ENCODE results near the gene UQCR11.

UQCR11 gene

GRCh38 chr19:1585243-1585580 lies 20.1 kb downstream of the UQCR11 start:
- no peak for DNase-seq

GRCh38 chr19:1584500-1585242 lies 20.6 kb downstream of the UQCR11 start:
- no peak for DNase-seq

- DNase-seq = no peak
These were observed 23.1 kb downstream of the UQCR11 start for GRCh38 chr19:1582201-1582600.

- DNase-seq = no peak
These were observed 24.3 kb downstream of the UQCR11 start for GRCh38 chr19:1580957-1581356.

- no peak for DNase-seq
These were observed 24.9 kb downstream of the UQCR11 start for GRCh38 chr19:1580382-1580781.

DNA sequence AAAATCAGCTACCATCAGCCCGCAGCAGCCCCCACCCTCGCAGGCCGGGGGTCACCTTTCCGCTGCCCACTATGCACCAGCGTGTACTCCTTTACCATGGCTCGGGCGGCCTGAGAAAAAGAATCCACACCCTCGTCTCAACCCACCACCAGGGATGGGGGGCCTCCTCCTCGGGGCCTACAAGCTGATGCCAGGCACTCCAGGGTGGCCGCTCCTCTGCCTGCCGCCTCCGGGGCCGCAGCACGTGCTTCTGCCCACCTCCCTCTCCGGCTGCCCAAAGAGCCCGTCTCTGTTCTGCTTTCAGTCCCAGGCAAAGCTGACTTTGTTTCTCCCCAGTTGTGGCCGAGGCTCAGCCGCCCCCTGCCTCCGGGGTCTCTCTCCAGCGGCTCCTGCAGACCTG lies 26.0 kb downstream of the UQCR11 start:
- no peak for DNase-seq

DNA sequence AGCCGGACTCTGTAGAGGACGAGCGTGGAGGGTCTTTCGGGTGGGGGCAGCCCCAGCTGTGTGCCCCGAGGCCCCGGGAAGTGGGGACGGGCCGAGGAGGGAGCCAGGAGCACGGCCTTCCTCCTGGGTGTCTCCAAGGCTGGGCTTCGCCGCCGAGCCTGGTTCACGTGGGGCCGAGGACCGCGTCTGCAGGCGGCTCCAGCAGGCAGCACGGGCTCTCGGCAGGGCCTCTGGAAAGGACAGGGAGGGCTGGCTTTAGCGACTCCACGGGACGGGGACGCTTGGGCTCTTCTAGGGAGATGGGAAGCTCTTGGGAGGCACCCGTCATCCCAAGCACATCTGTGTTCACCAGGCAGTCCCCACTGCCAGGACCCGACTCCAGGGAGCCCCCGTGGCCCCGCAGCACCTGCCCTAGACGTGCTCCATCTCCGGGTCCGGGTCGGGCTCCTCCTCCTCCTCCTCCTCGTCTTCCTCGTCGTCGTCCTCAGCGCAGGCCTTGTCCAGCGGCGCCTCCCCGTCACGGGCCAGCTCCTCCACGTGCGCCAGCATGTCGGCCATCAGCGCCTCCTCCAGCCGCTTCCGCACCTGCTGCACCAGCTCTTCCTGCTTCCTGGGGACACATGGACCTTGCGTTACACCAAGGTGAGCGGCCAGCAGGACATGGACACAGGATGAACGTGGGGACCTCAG lies 27.2 kb downstream of the UQCR11 start:
- no peak for DNase-seq

DNA sequence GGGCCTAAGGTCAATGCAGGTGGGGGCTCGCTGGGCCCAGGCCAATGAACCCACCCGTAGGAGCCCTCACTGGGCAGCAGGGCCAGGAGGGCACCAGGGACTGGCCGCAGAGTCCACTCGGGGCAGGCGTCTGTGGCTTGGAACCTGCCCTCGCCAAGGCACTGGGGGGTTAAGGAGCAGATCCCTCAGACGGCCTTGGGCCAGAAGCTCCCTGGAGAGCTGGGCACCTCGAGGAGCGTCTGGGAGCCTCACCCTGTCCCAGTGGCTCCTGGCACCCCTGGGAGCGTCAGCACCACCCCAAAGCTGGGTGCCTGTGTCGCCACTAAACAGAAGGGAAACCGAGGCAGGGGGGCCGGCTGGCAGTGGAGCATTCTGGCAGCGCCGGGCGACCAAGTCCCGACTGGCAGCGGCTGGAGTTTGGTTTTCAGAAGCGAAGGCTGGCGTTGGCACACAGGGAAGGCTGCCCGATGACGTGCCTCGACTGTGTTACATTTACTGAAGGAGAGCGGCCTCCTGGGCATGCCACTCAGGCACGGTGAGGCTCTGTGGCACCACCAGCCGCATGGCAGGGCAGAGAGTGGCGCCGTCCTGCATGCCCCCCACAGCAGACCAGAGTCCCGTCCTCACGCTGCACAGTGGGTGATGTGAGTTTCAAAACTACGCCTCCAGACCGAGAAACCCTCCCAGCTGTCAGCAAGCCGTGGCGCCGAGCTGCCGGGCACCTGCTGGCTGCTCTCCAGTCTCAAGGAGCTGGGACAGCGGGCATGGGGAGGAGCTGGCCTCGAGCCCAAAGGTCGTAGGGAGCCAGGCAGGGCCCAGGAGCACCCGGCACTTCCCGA lies 28.0 kb downstream of the UQCR11 start:
- DNase-seq = no peak

- no peak for DNase-seq
These were observed 28.8 kb downstream of the UQCR11 start for GRCh38 chr19:1576242-1577089.

DNA sequence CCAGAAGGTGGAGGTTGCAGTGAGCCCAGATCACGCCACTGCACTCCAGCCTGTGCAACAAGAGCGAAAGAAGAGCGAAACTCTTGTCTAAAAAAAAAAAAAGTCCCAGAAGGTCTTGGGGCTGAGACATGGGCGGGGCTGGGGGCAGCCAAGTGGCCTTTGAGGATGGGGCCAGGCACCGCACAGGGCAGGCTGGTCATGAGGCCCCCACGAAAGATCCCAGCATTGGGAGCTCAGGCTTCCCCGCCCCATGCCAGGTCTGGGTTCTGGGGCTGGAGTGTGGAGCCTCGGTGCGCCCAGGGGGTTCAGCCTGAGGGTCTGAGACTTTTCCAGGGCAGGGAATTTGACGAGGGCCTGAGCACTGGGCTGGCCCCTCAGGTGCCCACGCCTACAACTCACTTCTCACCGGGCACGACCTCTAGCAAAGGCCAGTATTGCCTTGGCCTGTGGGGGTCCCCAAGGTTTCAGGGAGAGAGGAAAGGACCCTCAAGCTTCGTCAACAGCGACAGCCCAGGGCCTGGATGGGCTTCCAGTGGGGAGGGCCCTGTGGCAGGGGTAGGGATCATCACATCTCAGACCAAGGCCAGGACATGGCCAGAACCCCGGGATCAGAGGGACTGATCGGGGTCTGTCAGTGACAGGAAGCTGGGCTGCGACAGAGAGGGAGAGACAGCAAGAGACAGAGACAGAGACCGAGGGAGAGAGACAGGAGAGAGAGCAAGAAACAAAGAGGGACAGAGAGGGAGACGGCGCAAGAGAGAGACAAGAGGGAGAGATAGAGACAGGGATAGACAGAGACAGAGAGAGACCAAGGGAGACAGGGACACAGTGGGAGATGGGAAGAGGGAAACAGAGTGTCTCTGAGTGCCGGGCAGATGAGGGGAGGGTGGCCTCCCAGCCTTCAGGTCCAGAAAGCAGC lies 29.7 kb downstream of the UQCR11 start:
- no peak for DNase-seq

DNA sequence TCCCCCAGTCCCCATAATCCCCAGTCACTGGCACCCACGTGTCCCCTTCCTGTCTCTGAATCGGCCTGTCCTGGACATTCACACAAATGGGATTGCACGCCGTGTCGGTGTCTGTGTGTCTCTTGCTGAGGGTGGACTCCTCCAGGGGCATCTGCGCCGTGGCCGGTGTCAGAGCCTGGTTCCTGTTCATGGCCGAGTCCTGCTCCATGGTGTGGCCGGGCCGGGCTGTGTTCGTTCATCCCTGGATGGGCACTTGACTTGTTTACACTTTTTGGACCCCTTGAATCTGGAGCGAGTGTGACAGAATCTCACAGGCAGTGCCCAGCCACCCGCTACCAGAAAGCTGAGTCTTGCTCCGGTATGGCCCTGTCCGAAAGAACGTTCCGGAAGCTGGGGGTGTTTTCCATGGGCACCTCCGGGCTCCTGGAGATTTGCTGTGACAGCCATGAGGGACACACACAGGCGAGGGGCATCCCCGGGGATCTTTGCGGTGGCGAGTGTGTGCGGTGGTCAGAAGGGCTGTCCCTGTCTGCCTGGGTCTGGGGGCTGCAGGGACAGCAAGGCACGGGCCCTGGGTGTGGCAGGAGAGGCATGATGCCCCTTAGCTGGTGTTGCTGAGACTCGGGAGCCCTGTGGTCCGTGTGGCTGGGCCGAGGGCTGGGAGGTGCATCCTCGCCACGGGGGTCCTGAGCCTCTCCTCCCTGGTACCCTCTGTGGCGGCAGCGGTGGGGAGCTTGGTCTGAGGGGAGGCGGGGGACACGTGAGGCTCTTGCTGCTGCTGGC lies 30.7 kb downstream of the UQCR11 start:
- no peak for DNase-seq

GRCh38 chr19:1572795-1573194 lies 32.5 kb downstream of the UQCR11 start:
- no peak for DNase-seq

DNA sequence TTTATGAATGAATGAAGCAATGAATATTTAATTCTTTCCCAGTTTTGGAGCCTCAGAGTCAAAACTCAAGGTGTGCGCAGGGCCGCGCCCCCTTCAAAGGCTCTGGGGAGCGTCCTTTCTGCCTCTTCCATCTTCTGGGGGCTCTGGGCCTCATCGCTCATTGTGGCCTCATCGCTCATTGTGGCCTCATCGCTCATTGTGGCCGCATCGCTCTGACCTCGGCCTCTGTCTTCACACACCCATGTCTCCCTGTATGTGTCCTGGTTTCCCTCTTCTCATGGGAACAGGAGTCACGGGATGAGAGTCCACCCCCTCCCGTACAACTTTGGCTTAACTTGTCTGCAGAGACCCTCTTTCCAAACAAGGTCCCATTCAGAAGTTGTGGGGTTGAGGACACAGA lies 33.9 kb downstream of the UQCR11 start:
- DNase-seq = no peak

- no peak for DNase-seq
These were observed 34.4 kb downstream of the UQCR11 start for GRCh38 chr19:1570836-1571235.

GRCh38 chr19:1569997-1570396 lies 35.3 kb downstream of the UQCR11 start:
- no peak for DNase-seq

GRCh38 chr19:1568320-1569019 lies 36.8 kb downstream of the UQCR11 start, which contains the start of gene MEX3D:
MEX3D (minus strand) TSS chr19:1568325; CDS start chr19:1568058, 267 bp downstream.
- DNase-seq = peak; percentile 75

DNA sequence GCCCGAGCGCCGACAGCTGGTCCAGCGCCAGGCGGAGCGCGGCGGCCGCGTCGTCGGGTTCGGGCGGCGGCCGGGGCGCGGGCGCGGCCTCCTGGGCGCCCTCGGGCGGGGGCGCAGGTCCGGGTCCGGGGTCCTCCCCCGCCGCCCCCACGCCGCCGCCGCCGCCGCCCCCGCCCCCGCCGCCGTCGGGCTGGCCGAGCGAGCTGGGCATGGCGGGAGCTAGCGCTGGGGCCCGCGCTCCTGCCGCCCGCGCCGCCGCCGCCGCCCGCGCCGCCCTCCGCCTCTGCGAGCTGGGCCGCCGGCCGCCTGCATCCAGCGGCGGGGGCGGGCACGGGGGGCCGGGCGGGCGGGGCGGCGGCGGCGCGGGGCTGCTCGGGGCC lies 37.4 kb downstream of the UQCR11 start:
- DNase-seq = no peak

- no peak for DNase-seq
These were observed 38.0 kb downstream of the UQCR11 start for GRCh38 chr19:1567116-1567847.

DNA sequence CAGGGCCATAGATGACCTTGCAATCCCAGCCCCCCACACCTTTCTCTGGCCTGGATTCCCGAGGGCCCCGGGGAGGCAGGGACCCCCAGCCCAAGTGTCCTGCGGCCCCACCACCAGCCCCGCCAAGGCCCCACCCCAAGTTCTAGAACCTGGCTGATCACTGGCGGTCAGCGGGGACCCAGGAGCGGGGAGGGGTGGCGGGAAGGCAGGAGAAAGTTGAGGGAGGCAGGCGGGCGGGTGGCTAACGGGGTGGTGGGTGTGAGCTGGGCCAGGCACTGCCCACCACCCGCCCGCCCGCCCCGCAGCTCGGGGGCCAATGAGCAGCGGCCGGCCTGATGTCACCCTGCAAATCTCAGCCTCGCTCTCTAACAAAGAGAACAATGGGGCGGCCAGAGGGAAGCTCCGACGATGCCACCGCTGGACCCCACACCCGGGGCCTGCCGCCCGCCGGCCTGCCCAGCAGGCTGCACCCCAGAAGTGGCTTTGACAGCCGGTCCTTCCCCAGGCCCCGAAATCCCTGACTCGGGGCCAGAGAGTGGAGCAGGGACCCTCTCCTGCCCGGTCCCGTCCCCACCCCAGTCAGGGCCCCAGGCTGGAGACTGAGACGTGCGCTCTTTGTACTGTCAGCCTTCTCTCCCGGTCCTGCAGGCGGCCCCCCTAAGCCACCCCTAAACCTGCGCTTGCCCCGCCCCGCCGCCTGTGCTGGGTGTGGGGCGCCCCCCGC lies 38.7 kb downstream of the UQCR11 start:
- DNase-seq = peak; percentile 86

Data from EL (cell line).